Fibroblast of skin of left quadriceps (primary cell): ENCODE results near the gene INTS3.

ENCODE experiments used
- DNase-seq, 2 experiments: peaks; one replicate each; pipeline ENCODE4 v3.0.0-alpha.2; 2013; ENCODE audit warnings: low read depth in 2 of 2

INTS3 gene

DNA sequence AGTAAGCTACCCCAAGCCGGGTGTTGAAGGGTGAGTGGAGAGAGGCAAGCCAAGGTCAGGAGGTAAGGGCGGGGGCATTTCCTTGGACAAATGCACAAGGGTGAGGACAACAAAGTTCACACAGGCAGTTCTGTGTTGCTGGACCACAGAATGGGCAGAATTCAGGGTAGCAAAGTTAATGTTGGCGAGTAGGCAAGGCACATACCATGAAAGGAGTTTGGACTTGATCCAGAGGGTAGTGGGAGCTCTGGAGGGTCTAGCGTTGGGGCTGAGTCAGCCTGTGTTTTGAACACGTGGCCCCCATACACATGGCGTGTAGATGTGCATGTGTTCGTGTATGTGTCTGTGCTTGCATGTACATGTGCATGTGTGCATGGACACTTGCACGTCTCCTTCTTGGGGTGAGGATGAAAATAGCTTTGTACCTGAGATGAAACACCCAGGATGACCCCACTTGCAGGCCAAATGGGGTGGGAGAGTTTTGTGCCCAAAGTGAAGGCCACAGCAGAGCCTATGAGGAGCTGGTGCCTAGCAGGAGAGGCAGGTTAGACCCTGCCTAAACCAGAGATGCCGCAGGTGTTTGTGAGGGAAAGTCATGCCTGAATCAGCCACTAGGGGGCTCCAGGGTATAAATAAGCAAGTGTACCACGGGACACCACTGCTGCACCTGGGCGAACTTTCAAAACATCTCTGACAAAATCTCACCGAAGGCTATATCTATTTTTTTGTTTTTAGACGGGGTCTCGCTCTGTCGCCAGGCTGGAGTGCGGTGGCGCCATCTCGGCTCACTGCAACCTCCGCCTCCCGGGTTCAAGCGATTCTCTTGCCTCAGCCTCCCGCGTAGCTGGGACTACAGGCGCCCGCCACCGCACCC lies 69.2 kb downstream of the INTS3 start:
- no peak for DNase-seq

DNA sequence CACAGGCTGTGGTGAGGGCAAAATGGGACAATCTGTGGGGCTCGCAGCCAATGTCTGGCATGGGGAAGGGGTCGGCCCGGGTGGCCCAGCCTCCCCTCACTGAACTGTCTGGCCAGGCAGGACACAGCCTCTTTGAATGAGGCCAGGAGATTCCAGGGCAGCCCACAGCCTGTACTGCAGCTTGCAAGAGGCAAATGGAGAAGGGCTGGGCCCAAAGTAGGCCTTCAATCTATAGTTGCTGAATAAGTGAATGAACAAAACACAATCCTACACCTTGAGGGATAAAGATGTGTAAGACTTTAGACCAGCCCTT lies 70.6 kb downstream of the INTS3 start:
- no peak for DNase-seq

DNA sequence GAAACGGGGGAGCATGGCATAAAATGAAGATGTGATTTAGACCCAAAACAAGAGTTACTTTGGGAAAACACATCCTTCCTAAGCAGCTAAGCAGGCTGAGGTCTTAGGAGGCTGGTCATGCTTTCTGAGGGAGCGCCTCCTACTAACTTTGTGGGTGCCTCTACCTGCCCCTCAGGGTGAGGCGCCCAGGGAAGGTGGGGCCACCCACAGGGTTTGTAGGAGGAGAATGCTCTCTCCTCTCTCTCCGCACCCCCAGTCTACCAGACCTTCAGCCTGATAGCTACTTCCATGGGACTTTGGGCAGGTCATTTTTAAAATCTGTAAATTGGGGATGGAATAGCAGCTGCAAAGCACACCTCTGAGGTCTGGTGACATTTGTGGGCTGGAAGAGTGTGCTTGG lies 71.2 kb downstream of the INTS3 start:
- DNase-seq = no peak

DNA sequence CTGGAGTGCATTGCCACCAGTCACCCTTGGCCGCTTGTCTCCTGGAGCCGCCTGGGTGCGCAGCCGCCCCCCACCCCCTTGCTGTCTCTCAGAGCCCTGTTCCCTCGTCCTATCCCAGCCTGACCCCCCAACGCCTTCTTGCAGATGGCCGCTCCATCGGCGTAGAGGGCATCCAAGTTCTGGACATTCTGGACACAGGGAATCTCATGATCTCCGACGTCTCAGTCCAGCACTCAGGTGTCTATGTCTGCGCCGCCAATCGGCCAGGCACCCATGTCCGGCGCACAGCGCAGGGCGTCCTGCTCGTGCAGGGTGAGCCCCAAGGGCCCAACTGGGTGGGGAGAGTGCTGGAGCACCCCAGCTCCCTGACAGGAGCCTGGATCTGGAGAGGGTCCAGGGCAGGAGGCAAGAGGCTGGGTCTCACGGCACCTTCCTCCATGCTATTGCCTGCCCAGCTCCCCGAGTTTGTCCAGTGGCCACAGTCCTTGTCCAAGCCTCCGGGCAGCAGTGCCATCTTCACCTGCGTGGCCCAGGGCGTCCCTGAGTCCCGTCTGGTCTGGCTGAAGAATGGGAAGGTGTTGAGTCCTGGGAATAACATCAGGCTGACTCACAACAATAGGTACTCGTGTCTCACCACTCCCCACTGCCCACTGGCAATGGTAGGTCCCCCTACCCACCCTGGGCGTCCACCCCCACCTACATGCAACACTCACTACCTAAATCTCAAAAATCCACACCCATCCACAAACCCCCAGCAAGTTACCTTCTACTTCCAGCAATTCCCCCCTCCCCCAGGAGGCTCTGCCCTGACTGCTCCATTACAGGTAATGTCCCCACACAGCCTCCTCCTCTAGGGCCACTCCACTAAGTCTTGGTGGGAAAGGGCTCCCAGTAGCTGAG lies 72.0 kb downstream of the INTS3 start:
- no peak for DNase-seq

DNA sequence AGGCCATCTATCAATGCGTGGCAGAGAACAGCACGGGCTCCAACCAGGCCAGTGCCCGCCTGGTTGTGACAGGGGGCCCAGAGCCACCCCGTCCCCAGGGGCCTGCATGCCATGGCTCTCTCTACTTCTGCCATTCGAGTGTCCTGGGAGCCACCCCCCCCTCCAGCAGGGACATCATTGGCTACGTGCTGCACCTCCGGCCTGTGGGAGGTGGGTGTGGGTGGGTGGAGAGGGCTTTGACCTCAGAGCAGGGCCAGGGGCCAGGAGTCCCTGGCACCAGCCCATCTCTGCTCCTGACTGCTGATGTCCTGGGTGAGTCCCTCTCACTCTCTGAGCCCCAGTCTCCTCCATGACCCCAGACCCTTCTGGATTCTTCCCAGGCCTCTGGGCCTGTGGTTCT lies 72.7 kb downstream of the INTS3 start:
- DNase-seq = no peak

DNA sequence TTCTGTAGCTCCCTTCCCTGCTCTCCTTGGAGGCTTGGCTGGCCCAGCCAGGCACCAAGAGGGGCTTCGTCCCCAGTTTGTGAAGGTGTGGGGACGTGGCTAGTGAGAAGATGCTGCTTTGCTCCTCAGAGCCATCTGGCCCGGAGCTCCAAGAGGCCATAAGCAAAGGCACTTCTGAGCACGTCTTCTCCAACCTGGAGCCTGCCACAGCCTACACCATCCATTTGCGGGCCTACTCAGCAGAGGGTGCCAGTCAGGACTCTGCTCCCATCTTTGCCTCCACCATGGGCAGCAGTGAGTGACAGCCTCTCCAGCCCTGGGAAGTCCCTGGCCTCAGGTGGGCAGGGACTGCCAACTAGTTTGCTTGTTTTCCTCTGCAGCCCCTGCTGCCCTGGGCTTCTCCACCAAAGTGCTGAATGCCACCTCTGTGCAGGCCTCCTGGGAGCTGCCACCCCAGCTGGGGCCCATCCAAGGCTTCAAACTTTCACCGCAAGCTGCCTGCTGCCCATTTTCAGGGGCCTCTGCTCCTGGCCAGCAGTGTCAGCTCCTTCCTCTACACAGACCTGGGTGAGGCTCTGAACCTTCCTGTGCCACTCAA lies 73.3 kb downstream of the INTS3 start:
- no peak for DNase-seq

DNA sequence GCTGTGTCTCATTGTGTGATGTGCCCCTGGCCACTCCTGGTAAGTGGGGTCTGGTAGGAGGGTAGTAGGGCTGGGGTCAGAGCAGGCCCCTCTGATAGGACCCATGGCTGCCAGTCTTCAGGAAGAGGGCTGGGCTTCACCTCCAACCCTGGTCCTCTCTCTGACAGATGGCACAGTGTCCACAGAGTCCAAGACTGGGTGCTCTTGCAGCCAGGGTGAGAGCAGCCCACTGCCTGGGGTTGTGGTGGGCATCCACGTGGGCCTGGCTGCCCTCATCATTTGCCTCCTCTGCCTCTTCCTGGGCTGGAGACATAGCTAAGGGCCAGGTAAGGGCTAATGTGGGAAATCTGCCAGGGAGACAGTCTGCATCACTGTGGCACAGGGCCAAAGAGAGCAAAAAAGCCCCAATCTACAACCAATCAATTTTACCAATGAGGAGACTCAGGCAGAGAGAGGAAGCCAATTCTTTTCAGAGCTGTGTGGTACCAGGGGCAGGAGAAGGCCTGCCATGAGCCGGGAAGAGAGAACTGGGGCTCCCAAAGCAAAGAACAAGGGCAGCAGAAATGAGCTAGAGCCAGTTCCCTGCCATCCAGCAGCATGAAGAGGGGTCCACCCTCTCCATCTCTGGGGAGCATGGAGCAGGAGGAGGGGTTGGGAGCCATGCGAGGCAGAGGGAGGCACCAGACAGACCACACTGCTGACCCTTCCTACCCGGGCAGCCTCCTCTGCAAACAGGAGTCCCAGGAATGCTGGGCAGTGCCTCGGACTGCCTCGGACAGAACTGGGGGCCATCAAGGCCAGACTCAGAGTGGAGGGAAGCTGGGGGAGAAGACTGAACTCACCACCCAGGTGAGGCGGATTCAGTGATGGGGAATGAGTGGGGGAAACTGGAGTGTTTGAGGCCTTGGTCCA lies 74.2 kb downstream of the INTS3 start:
- DNase-seq = no peak

DNA sequence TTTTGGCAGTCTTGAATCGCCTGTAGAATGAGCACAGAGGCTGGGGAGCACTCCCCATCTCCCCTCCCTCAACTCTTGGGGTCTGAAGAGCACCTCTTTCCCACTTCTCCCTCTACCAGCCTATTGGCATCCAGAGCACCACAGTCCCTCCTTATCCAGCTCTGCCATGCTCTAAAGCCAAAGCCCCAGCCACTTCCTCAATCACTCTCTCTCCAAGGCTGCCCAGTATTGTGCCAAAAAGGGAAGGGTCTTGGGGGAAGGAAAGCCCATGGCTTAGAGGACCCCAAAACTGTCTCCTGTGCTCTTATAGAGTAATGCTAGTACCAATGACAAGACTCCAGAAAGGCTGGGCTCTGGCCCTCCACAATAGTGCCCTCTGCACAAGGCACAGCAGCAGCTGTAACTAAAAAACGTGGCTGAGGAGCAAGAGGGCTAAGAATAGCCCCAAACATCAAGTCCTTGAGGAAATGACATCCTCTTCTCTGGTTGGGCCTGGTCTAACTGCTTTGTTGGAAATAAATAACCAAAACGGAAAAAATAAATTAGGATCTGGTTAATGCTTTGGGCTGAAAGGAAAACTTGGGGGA lies 75.7 kb downstream of the INTS3 start:
- no peak for DNase-seq

DNA sequence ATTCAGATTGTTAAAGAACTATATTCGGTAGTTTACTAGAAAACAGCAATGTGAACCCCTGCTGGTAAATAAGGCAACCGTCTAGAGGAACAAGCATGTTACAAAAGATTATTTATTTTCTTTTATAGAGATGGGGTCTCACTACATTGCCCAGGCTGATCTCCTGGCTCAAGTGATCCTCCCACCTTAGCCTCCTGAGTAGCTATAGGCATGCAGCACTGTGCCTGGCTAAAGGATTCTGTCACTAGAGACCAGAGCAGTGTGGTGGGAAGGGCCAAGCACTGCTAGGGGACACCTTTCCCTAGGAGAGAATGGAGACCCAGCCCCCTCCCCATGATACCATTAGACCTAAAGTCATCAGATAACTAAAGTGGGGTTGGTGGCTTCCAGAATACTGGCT lies 76.3 kb downstream of the INTS3 start:
- no peak for DNase-seq

DNA sequence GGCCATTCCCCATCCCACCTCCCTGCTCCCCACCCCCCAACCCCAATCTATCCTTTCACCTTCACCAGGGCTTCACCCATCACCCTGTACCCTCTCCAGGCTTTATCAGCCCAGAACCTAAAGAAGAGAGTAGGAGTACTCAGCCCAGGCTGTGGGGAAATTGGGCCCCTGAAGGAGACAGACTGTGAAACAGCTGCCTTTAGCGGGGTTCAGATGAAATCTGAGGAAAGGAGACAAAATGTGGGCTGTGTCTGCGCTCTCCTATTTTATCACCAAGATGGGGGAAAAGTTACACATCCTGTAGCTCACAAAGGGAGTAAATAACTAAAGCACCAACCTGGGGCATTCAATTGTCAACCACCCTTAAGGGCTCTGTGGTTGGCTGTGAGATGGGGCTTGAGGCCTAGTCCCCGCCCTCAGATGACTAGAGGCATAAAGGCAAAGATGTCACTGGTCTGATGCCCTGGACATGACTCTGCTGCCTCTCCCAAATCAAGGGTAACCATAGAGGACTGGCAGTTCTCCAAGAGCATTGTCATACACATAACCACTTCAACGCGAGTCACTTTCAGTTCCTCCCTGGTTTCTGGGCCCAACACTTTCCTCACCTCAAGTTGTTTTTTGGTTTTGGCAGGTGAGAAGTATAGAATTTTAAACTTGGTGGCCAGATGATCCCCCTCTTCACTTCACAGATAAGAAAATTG lies 77.3 kb downstream of the INTS3 start:
- peak; percentile 40 to 41 for DNase-seq

DNA sequence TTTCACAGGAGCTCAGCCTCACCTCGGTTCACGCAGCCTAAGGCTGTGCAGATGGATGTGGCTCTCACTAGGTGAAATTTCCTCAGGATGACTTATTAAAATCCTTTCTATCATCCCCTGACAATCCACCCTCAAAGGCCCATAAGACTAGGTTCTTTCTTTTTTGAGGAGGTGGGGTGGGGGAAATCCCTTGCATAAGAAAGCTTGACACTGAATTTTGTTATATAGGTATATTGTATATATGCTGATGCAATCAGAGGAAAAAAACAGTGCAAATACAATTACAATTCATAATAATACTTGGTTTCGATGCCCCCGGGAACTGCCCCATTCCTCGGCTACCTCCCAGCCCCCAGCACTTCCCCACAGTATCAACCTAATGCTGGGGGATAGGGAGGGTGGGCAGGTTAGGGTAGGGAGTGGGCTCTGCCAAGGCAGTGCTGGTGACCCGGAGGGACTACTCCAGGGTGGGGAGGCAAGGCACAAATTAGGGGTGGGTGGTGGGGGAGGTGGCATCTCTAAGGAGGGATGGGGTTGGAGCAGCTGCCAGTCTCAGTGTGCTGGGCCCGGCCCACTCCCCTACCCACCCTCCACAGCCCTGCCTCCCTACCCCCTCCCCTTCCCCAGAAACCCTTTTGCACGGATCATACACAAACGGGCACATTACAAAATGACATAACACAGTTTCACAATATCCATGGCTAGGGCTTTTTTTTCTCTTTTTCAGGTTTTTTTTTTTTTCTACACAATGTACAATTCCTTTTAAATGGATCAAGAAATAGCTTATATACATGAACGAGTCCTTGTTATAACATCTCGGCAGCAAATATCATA lies 78.3 kb downstream of the INTS3 start:
- no peak for DNase-seq

DNA sequence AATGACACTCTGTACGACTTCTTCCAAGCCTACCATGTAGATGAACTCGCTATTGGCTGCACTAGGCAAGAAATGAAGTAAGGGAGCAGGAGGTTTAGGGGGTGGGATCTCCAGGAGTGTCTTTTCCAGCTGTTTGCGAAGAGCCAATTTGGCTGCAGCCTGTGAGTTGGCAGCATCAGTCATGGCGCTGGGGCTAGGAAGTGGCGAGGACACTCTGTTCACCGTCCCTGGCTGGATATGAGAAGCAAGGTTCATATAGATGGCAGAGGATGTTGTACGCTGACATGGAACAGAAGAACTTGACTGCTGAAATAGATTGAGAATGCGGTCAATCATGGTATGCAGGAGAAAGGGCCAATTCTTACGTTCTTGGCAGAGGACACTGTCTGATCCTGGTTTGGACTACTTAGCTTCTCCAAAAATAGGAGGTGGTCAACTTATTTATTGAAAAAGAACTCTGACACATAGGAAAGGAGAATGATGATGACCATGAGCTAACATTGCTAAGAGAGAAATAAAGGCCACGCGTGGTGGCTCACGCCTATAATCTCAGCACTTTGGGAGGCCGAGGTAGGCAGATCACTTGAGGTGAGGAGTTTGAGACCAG lies 88.5 kb downstream of the INTS3 start:
- no peak for DNase-seq

DNA sequence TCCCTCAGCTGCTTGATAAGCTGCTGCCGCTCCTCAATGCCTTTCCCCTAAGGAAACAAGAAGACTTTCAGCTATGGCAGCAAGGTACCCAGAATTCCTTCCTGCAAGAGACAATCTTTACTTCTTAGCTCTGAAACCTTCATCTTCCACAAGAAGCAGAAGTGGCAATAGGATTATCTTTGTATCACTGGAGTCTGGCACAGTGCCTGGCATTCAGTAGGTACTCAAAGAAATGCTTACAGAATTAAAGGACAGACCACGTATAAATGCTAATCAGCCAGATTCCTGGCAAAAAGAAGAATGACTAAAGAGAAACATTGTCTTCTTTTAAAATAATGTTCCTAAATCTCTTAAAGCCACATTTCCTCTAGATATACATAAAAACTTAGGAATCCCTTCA lies 91.0 kb downstream of the INTS3 start:
- no peak for DNase-seq
